ENCODE measurements around the gene PCSK9.

- no peak for TF ChIP-seq TCF12 (IDR thresholded peaks at IDR 0.05; ENCODE audit: low read depth)
- no peak for TF ChIP-seq ZBTB7A (IDR thresholded peaks at IDR 0.05; ENCODE audit: low read depth)
- TF ChIP-seq TAF1 (IDR thresholded peaks at IDR 0.05; ENCODE audit: low read depth) = no peak
- no peak for TF ChIP-seq YY1 (IDR thresholded peaks at IDR 0.05; ENCODE audit: low read depth)
- no peak for TF ChIP-seq REST (IDR thresholded peaks at IDR 0.05; ENCODE audit: low read depth)
- no peak for TF ChIP-seq TEAD4 (IDR thresholded peaks at IDR 0.05)
- no peak for TF ChIP-seq NFIC (IDR thresholded peaks at IDR 0.05)
- no peak for TF ChIP-seq MAX (IDR thresholded peaks at IDR 0.05)
- no peak for TF ChIP-seq EGR1 (IDR thresholded peaks at IDR 0.05)
- TF ChIP-seq FOXM1 (IDR thresholded peaks at IDR 0.05; ENCODE audit: borderline replicate concordance, low read depth) = no peak
- TF ChIP-seq RAD21 (IDR thresholded peaks at IDR 0.05; ENCODE audit: low read depth) = no peak
- no peak for TF ChIP-seq CREB1 (IDR thresholded peaks at IDR 0.05; ENCODE audit: low read depth)
Observed at GRCh38 chr1:55012661-55013060, 26.7 kb upstream of the PCSK9 start.
